Measurements from ENCODE around the gene AK8.
"Not testable (repeated sequence)": the region's sequence is repeated elsewhere in the genome, so short reads cannot be mapped to it uniquely, and the experiment has no call there.

Gene AK8

GRCh38 chr9:132773093-132773492, 105.0 kb downstream of the AK8 start:
- DNase-seq (ENCODE audit: low read depth, low spot score) = no peak

GRCh38 chr9:132771752-132772151, 106.3 kb downstream of the AK8 start:
- not testable (repeated sequence) for DNase-seq (ENCODE audit: low read depth, low spot score)

- no peak for DNase-seq (ENCODE audit: low read depth, low spot score)
Measured at GRCh38 chr9:132770770-132771310, 107.2 kb downstream of the AK8 start.

GRCh38 chr9:132769906-132770769, 107.9 kb downstream of the AK8 start:
- DNase-seq (ENCODE audit: low read depth, low spot score) = peak; percentile 50

GRCh38 chr9:132768932-132769905, 108.9 kb downstream of the AK8 start:
- peak; percentile 39 for DNase-seq (ENCODE audit: low read depth, low spot score)

- DNase-seq (ENCODE audit: low read depth, low spot score) = no peak
Measured at GRCh38 chr9:132763574-132763973, 114.5 kb downstream of the AK8 start.

GRCh38 chr9:132762896-132763295, 115.2 kb downstream of the AK8 start:
- no peak for DNase-seq (ENCODE audit: low read depth, low spot score)

- DNase-seq (ENCODE audit: low read depth, low spot score) = no peak
Measured at GRCh38 chr9:132761602-132762001, 116.5 kb downstream of the AK8 start.

- DNase-seq (ENCODE audit: low read depth, low spot score) = no peak
Measured at GRCh38 chr9:132760057-132760456, 118.0 kb downstream of the AK8 start.

GRCh38 chr9:132757016-132757415, 121.1 kb downstream of the AK8 start:
- DNase-seq (ENCODE audit: low read depth, low spot score) = no peak

- no peak for DNase-seq (ENCODE audit: low read depth, low spot score)
Measured at GRCh38 chr9:132756214-132756845, 121.8 kb downstream of the AK8 start.

GRCh38 chr9:132755096-132755495, 123.0 kb downstream of the AK8 start:
- no peak for DNase-seq (ENCODE audit: low read depth, low spot score)

- no peak for DNase-seq (ENCODE audit: low read depth, low spot score)
Measured at GRCh38 chr9:132754236-132754635, 123.8 kb downstream of the AK8 start.

- no peak for DNase-seq (ENCODE audit: low read depth, low spot score)
Measured at GRCh38 chr9:132753593-132753880, 124.5 kb downstream of the AK8 start.

GRCh38 chr9:132752877-132753592, 125.0 kb downstream of the AK8 start:
- DNase-seq (ENCODE audit: low read depth, low spot score) = no peak

- no peak for DNase-seq (ENCODE audit: low read depth, low spot score)
Measured at GRCh38 chr9:132750668-132751067, 127.4 kb downstream of the AK8 start.

GRCh38 chr9:132749306-132749705, 128.8 kb downstream of the AK8 start:
- no peak for DNase-seq (ENCODE audit: low read depth, low spot score)

- DNase-seq (ENCODE audit: low read depth, low spot score) = no peak
Measured at GRCh38 chr9:132748450-132748849, 129.6 kb downstream of the AK8 start.

- DNase-seq (ENCODE audit: low read depth, low spot score) = no peak
Measured at GRCh38 chr9:132745756-132746709, 132.1 kb downstream of the AK8 start.
